Esophagus (tissue), 2 donors: ENCODE results near the gene MOB3C. TPM values are rescaled to one million over a fixed set of nuclear protein-coding genes. Genes with fewer than 3 reads are reported as not detected.
A peak's percentile ranks its signal among the peaks of the same experiment; 100 is the strongest.
"Not testable (repeated sequence)": the region's sequence is repeated elsewhere in the genome, so short reads cannot be mapped to it uniquely, and the experiment has no call there.

Source experiments
- H3K27ac ChIP-seq, 2 donors: one replicate each; pipeline ENCODE4 v1.5.1; 2013; ENCODE audit warnings: low read depth in 2 of 2, mild to moderate bottlenecking in 2 of 2, inconsistent platforms in 1 of 2, low read length in 1 of 2, moderate library complexity in 1 of 2
- H3K27me3 ChIP-seq, 2 donors: one replicate each; pipeline ENCODE4 v1.6.1; 2013; ENCODE audit warnings: low read length in 2 of 2, control low read depth in 1 of 2, mild to moderate bottlenecking in 1 of 2; ENCODE audit not compliant: insufficient read depth in 2 of 2, control insufficient read depth in 1 of 2
- H3K36me3 ChIP-seq, 2 donors: one replicate each; pipeline ENCODE4 v1.6.1; 2013; ENCODE audit warnings: low read length in 1 of 2; ENCODE audit not compliant: control insufficient read depth in 2 of 2, insufficient read depth in 2 of 2
- H3K4me1 ChIP-seq, 2 donors: one replicate each; pipeline ENCODE4 v1.6.1; 2013; ENCODE audit warnings: low read length in 1 of 2; ENCODE audit not compliant: control insufficient read depth in 2 of 2, insufficient read depth in 2 of 2
- H3K4me3 ChIP-seq, 2 donors: one replicate each; pipeline ENCODE4 v1.5.1; 2013; ENCODE audit warnings: low read length in 2 of 2, mild to moderate bottlenecking in 2 of 2, low read depth in 1 of 2, moderate library complexity in 1 of 2
- H3K9me3 ChIP-seq, 2 donors: one replicate each; pipeline ENCODE4 v1.6.1; 2013; ENCODE audit warnings: mild to moderate bottlenecking in 2 of 2, low read depth in 1 of 2, low read length in 1 of 2, moderate library complexity in 1 of 2; ENCODE audit not compliant: control insufficient read depth in 2 of 2, insufficient read depth in 1 of 2
- WGBS, 2 donors: extraction: QIAGEN DNeasy Blood & Tissue Kit; methylation state at CpG; one replicate each; pipeline ENCODE4 v1.1.7; 2013; 5-methylcytosine and 5-hydroxymethylcytosine counted together
- polyA plus RNA-seq, 2 donors: library from polyadenylated mRNA; stranded (reverse); fragments of 200-250 nt; gene quantifications; one replicate each; pipeline ENCODE4 v1.2.3, GENCODE V29; 2013
- donor health status: healthy with polysubstance abuse.
- donor health status: Bipolar disorder and iron deficiency.

The MOB3C gene
- polyA plus RNA-seq = 1 to 10 TPM; 6.9 to 7.5 TPM

GRCh38 chr1:46616277-46617107, at the start of gene MOB3C:
Gene MOB3C (minus strand): TSS chr1:46616811. CDS start chr1:46613321, 3,490 bp downstream.
- Histone ChIP-seq H3K4me3 (peak within 1 kb of the TSS; percentile 61 to 90), H3K27me3 (no peaks in the 10 kb centered on the region), H3K36me3 (peaks cover 0 to 5% of the 10 kb centered on the region in 2 donors), H3K9me3 (peaks cover 0 to 2% of the 10 kb centered on the region in 2 donors), H3K4me1 (peaks cover 12 to 29% of the 10 kb centered on the region in 2 donors), H3K27ac (peak within 1 kb of the TSS; percentile 93 to 94)
- WGBS, 2 donors = 0 to 1% methylated on average over 41 to 62 of the region's 62 CpGs

GRCh38 chr1:46665983-46666382, 49.4 kb upstream of the MOB3C start:
- H3K4me1 ChIP-seq = peaks cover 0 to 2% of the 10 kb centered on the region in 2 donors
- WGBS, 2 donors = 68 to 88% methylated on average over 2 of the region's 2 CpGs
- no peaks in the 10 kb centered on the region for H3K27me3 ChIP-seq
- H3K9me3 ChIP-seq = no peaks in the 10 kb centered on the region
- H3K27ac ChIP-seq = no peak overlapping the region
- H3K36me3 ChIP-seq = peaks cover 5 to 6% of the 10 kb centered on the region in 2 donors
- no peak overlapping the region for H3K4me3 ChIP-seq

GRCh38 chr1:46662919-46663318, 46.3 kb upstream of the MOB3C start:
- H3K4me1 ChIP-seq, H3K36me3 ChIP-seq, H3K27me3 ChIP-seq, H3K27ac ChIP-seq, H3K9me3 ChIP-seq, H3K4me3 ChIP-seq: not testable (repeated sequence)
- 96 to 99% methylated on average over 4 of the region's 5 CpGs for WGBS, 2 donors

- H3K36me3 ChIP-seq = peaks cover 4 to 11% of the 10 kb centered on the region in 2 donors
- not testable (repeated sequence) for H3K4me3 ChIP-seq, H3K4me1 ChIP-seq, H3K9me3 ChIP-seq, H3K27me3 ChIP-seq, H3K27ac ChIP-seq
- 86 to 89% methylated on average over 5 of the region's 5 CpGs for WGBS, 2 donors
These were observed 43.5 kb upstream of the MOB3C start for GRCh38 chr1:46660116-46660515.

GRCh38 chr1:46659307-46659870, 42.8 kb upstream of the MOB3C start:
- no peak overlapping the region for H3K27ac ChIP-seq
- WGBS, 2 donors = 73 to 84% methylated on average over 2 of the region's 2 CpGs
- H3K9me3 ChIP-seq = no peaks in the 10 kb centered on the region
- H3K4me3 ChIP-seq = no peak overlapping the region
- H3K36me3 ChIP-seq = peaks cover 0 to 5% of the 10 kb centered on the region in 2 donors
- H3K27me3 ChIP-seq = no peaks in the 10 kb centered on the region
- no peaks in the 10 kb centered on the region for H3K4me1 ChIP-seq

GRCh38 chr1:46657775-46658174, 41.2 kb upstream of the MOB3C start:
- H3K27ac ChIP-seq = no peak overlapping the region
- H3K4me3 ChIP-seq = no peak overlapping the region
- no peaks in the 10 kb centered on the region for H3K9me3 ChIP-seq
- H3K4me1 ChIP-seq = no peaks in the 10 kb centered on the region
- 68% methylated on average over 1 of the region's 1 CpG for WGBS, 2 donors
- H3K36me3 ChIP-seq = peaks cover 0 to 5% of the 10 kb centered on the region in 2 donors
- H3K27me3 ChIP-seq = no peaks in the 10 kb centered on the region

GRCh38 chr1:46656643-46657042, 40.0 kb upstream of the MOB3C start:
- 63 to 64% methylated on average over 2 of the region's 2 CpGs for WGBS, 2 donors
- H3K27ac ChIP-seq = no peak overlapping the region

GRCh38 chr1:46655848-46656247, 39.2 kb upstream of the MOB3C start:
- Histone ChIP-seq H3K4me3 (no peak overlapping the region), H3K27ac (no peak overlapping the region), H3K36me3 (peaks cover 0 to 5% of the 10 kb centered on the region in 2 donors), H3K9me3 (no peaks in the 10 kb centered on the region), H3K4me1 (no peaks in the 10 kb centered on the region), H3K27me3 (no peaks in the 10 kb centered on the region)

More at GRCh38 chr1:46656643-46657042, 40.0 kb upstream of the MOB3C start:
- no peak overlapping the region for H3K4me3 ChIP-seq
- H3K36me3 ChIP-seq = peaks cover 0 to 5% of the 10 kb centered on the region in 2 donors
- no peaks in the 10 kb centered on the region for H3K27me3 ChIP-seq
- no peaks in the 10 kb centered on the region for H3K4me1 ChIP-seq
- no peaks in the 10 kb centered on the region for H3K9me3 ChIP-seq

GRCh38 chr1:46654698-46655097, 38.1 kb upstream of the MOB3C start:
- H3K4me3 ChIP-seq, H3K36me3 ChIP-seq, H3K4me1 ChIP-seq, H3K27ac ChIP-seq, H3K27me3 ChIP-seq, H3K9me3 ChIP-seq: not testable (repeated sequence)
- 94 to 100% methylated on average over 2 of the region's 2 CpGs for WGBS, 2 donors
